Ascending aorta (tissue), 2 donors: ENCODE measurements around the gene AUTS2. TPM values are rescaled to one million over a fixed set of nuclear protein-coding genes. Genes with fewer than 3 reads are reported as not detected.

ENCODE experiments used
- DNase-seq, 2 donors: peaks; one replicate each; pipeline ENCODE4 v3.0.0-alpha.2; 2019; ENCODE audit warnings: low spot score in 2 of 2
- H3K27ac ChIP-seq, 2 donors: fragments of 200-600 bp; sonication (generic); one replicate each; pipeline ENCODE4 v1.5.1; 2016 to 2017; ENCODE audit warnings: mild to moderate bottlenecking in 1 of 2
- H3K27me3 ChIP-seq: fragments of 200-600 bp; sonication (generic); one replicate; pipeline ENCODE4 v1.5.1; 2017
- H3K36me3 ChIP-seq, 2 donors: fragments of 200-600 bp; sonication (generic); one replicate each; pipeline ENCODE4 v1.5.1; 2016
- H3K4me1 ChIP-seq, 2 donors: fragments of 200-600 bp; sonication (generic); one replicate each; pipeline ENCODE4 v1.5.1; 2016 to 2017; ENCODE audit warnings: mild to moderate bottlenecking in 1 of 2
- H3K4me3 ChIP-seq, 2 donors: fragments of 200-600 bp; sonication (generic); one replicate each; pipeline ENCODE4 v1.5.1; 2016 to 2017; ENCODE audit warnings: mild to moderate bottlenecking in 1 of 2
- H3K9me3 ChIP-seq, 2 donors: fragments of 200-600 bp; sonication (generic); one replicate each; pipeline ENCODE4 v1.5.1; 2016
- CTCF ChIP-seq, 3 experiments: fragments of 200-600 bp in 2 of 3; fragments of 450-650 bp in 1 of 3; sonication (generic) in 2 of 3; IDR thresholded peaks; one replicate each; pipeline ENCODE4 v1.5.1; 2016 to 2019; ENCODE audit warnings: antibody characterized with exemption in 3 of 3, mild to moderate bottlenecking in 1 of 3, moderate library complexity in 1 of 3
- intact Hi-C: fragments of 100-400 bp; cut with DNase I; formaldehyde crosslinking; loops from one replicate; pipeline ENCODE4 v1.15.1; 2023
- total RNA-seq: library from RNA; depleted of rRNA; stranded (reverse); fragments of >200 nt; gene quantifications from one replicate; pipeline ENCODE4 v1.1.0, GENCODE V29; 2016

The AUTS2 gene
- total RNA-seq, 1 donor from 2014 or later: 90.4 TPM

GRCh38 chr7:70596598-70596913 is 998.3 kb downstream of the AUTS2 start:
- Histone ChIP-seq H3K27me3 (no peaks in the 10 kb centered on the region), H3K9me3 (peaks cover 0 to 3% of the 10 kb centered on the region in 2 donors), H3K4me1 (no peaks in the 10 kb centered on the region), H3K4me3 (peak overlapping the region; percentile 36 to 55), H3K36me3 (no peaks in the 10 kb centered on the region), H3K27ac (no peak overlapping the region)
- DNase-seq: no peak
- intact Hi-C loops: no loop called here
- TF ChIP-seq CTCF (IDR thresholded peaks at IDR 0.05): no peak

- no peak for TF ChIP-seq CTCF (IDR thresholded peaks at IDR 0.05)
- no peak for DNase-seq
- Histone ChIP-seq H3K27ac (no peak overlapping the region), H3K4me3 (no peak overlapping the region), H3K36me3 (no peaks in the 10 kb centered on the region), H3K4me1 (no peaks in the 10 kb centered on the region), H3K27me3 (no peaks in the 10 kb centered on the region), H3K9me3 (peaks cover 0 to 3% of the 10 kb centered on the region in 2 donors)
- intact Hi-C loops: no loop called here
These were observed 998.8 kb downstream of the AUTS2 start for GRCh38 chr7:70597066-70597465.

GRCh38 chr7:70598976-70599375 is 1000.7 kb downstream of the AUTS2 start:
- H3K27me3 ChIP-seq: no peaks in the 10 kb centered on the region
- peaks cover 0 to 3% of the 10 kb centered on the region in 2 donors for H3K9me3 ChIP-seq
- intact Hi-C loops: no loop called here
- no peak overlapping the region for H3K27ac ChIP-seq
- no peak for TF ChIP-seq CTCF (IDR thresholded peaks at IDR 0.05)
- no peaks in the 10 kb centered on the region for H3K36me3 ChIP-seq
- H3K4me3 ChIP-seq: no peak overlapping the region
- no peak for DNase-seq
- no peaks in the 10 kb centered on the region for H3K4me1 ChIP-seq

- TF ChIP-seq CTCF (IDR thresholded peaks at IDR 0.05): no peak
- peaks cover 0 to 3% of the 10 kb centered on the region in 2 donors for H3K9me3 ChIP-seq
- DNase-seq: no peak
These were observed 1001.3 kb downstream of the AUTS2 start for GRCh38 chr7:70599446-70600190.

GRCh38 chr7:70600993-70601392 is 1002.7 kb downstream of the AUTS2 start:
- Histone ChIP-seq H3K4me3 (no peak overlapping the region), H3K4me1 (no peaks in the 10 kb centered on the region), H3K27ac (no peak overlapping the region), H3K27me3 (no peaks in the 10 kb centered on the region), H3K9me3 (peaks cover 0 to 3% of the 10 kb centered on the region in 2 donors), H3K36me3 (no peaks in the 10 kb centered on the region)
- no peak for TF ChIP-seq CTCF (IDR thresholded peaks at IDR 0.05)
- intact Hi-C loops: no loop called here
- no peak for DNase-seq

More at GRCh38 chr7:70599446-70600190, 1001.3 kb downstream of the AUTS2 start:
- Histone ChIP-seq H3K27me3 (no peaks in the 10 kb centered on the region), H3K4me3 (no peak overlapping the region), H3K36me3 (no peaks in the 10 kb centered on the region), H3K4me1 (no peaks in the 10 kb centered on the region), H3K27ac (no peak overlapping the region)
- intact Hi-C loops: no loop called here
